Hepatocyte (in vitro differentiated cells): ENCODE measurements around the gene NUP62. TPM values are rescaled to one million over a fixed set of nuclear protein-coding genes. Genes with fewer than 3 reads are reported as not detected.

Experiments used
- DNase-seq: peaks from one replicate; pipeline ENCODE4 v3.0.0-alpha.2; 2016; ENCODE audit warnings: low spot score
- H2AFZ ChIP-seq: fragments of 200-600 bp; sonication (generic); 2 replicates; pipeline ENCODE4 v1.6.0; 2016; ENCODE audit warnings: antibody characterized with exemption, mild to moderate bottlenecking
- H3K27ac ChIP-seq: fragments of 200-600 bp; sonication (generic); 2 replicates; pipeline ENCODE4 v1.5.1; 2016; ENCODE audit warnings: mild to moderate bottlenecking
- H3K27me3 ChIP-seq: fragments of 200-600 bp; sonication (generic); 2 replicates; pipeline ENCODE4 v1.6.1; 2016
- H3K36me3 ChIP-seq: fragments of 200-600 bp; sonication (generic); replicated peaks from 2 replicates; pipeline ENCODE4 v1.5.1; 2016; ENCODE audit warnings: low read depth; ENCODE audit not compliant: insufficient read depth
- H3K4me1 ChIP-seq: fragments of 200-600 bp; sonication (generic); 2 replicates; pipeline ENCODE4 v1.5.1; 2016; ENCODE audit warnings: mild to moderate bottlenecking, moderate library complexity; ENCODE audit not compliant: insufficient read depth
- H3K4me2 ChIP-seq: fragments of 200-600 bp; sonication (generic); 2 replicates; pipeline ENCODE4 v1.6.0; 2016
- H3K4me3 ChIP-seq: fragments of 200-600 bp; sonication (generic); 2 replicates; pipeline ENCODE4 v1.5.1; 2016; ENCODE audit warnings: mild to moderate bottlenecking
- H3K79me2 ChIP-seq: fragments of 200-600 bp; sonication (generic); 2 replicates; pipeline ENCODE4 v1.6.0; 2017; ENCODE audit warnings: mild to moderate bottlenecking
- H3K9me2 ChIP-seq: fragments of 200-600 bp; sonication (generic); replicated peaks from 2 replicates; pipeline ENCODE4 v1.6.0; 2017; ENCODE audit warnings: mild to moderate bottlenecking; ENCODE audit not compliant: insufficient read depth
- H3K9me3 ChIP-seq: fragments of 200-600 bp; sonication (generic); 2 replicates; pipeline ENCODE4 v1.5.1; 2016; ENCODE audit warnings: low read depth, mild to moderate bottlenecking
- H4K20me1 ChIP-seq: fragments of 200-600 bp; sonication (generic); 2 replicates; pipeline ENCODE4 v1.6.0; 2016; ENCODE audit warnings: mild to moderate bottlenecking; ENCODE audit not compliant: insufficient read depth, poor library complexity, severe bottlenecking
- CTCF ChIP-seq: fragments of 200-600 bp; sonication (generic); IDR thresholded peaks from 2 replicates; pipeline ENCODE4 v1.5.1; 2016; ENCODE audit warnings: antibody characterized with exemption, mild to moderate bottlenecking; ENCODE audit not compliant: poor library complexity
- EZH2 ChIP-seq: fragments of 200-600 bp; sonication (generic); IDR thresholded peaks from 2 replicates; pipeline ENCODE4 v1.6.1; 2016; ENCODE audit warnings: antibody characterized with exemption, mild to moderate bottlenecking, borderline replicate concordance
- EZH2phosphoT487 ChIP-seq: fragments of 200-600 bp; sonication (generic); IDR thresholded peaks from one replicate; pipeline ENCODE4 v1.6.1; 2018; ENCODE audit warnings: antibody characterized with exemption, mild to moderate bottlenecking, low read depth, moderate library complexity; ENCODE audit not compliant: unreplicated experiment, severe bottlenecking
- WGBS: methylation state at CpG from one replicate; pipeline ENCODE4 v1.1.6; 2016; ENCODE audit warnings: low lambda C conversion rate; ENCODE audit errors: missing lambda C conversion rate; 5-methylcytosine and 5-hydroxymethylcytosine counted together
- polyA plus RNA-seq: library from polyadenylated mRNA; unstranded; fragments of >200 nt; fragmentation: Nextera tagmentation; extraction: Ambion mirVana; gene quantifications from 2 replicates; pipeline ENCODE4 v1.2.1, GENCODE V29; 2016
- total RNA-seq: library from RNA; depleted of rRNA; stranded (reverse); fragments of >200 nt; gene quantifications from 2 replicates; pipeline ENCODE4 v1.2.3, GENCODE V29; 2014

Gene NUP62
- total and polyA plus RNA-seq, 2 experiments from 2014 or later: 33.5 to 33.8 TPM

- Histone ChIP-seq H3K4me1 (peaks cover 26% of the 10 kb centered on the region), H3K27ac (peak overlapping the region; percentile 93), H4K20me1 (peaks cover 3% of the 10 kb centered on the region), H3K4me3 (no peak overlapping the region), H3K79me2 (peaks cover 36% of the 10 kb centered on the region), H3K27me3 (no peaks in the 10 kb centered on the region), H3K9me2 (no peaks in the 10 kb centered on the region), H3K9me3 (no peaks in the 10 kb centered on the region), H2AFZ (no peak overlapping the region), H3K36me3 (no peaks in the 10 kb centered on the region), H3K4me2 (peak overlapping the region; percentile 75)
- no peak for DNase-seq
- TF ChIP-seq EZH2: no peak
- 9% methylated on average over 10 of the region's 15 CpGs for WGBS
Measured at GRCh38 chr19:49869009-49869483, 60.3 kb downstream of the NUP62 start.

GRCh38 chr19:49866933-49867782, 62.1 kb downstream of the NUP62 start, which contains the start of gene PNKP:
Gene PNKP (minus strand): TSS chr19:49867576. CDS start chr19:49867204, 372 bp downstream.
- H3K4me2 ChIP-seq: peak within 1 kb of the TSS; percentile 75
- TF ChIP-seq EZH2 (no peak), EZH2phosphoT487 (no peak), CTCF (no peak)
- whole genome bisulfite sequencing: under 1% methylated on average over 57 of the region's 65 CpGs
- H2AFZ ChIP-seq: peak within 1 kb of the TSS; percentile 82
- no peaks in the 10 kb centered on the region for H3K36me3 ChIP-seq
- peak within 1 kb of the TSS; percentile 97 for H3K4me3 ChIP-seq
- H3K9me2 ChIP-seq: no peaks in the 10 kb centered on the region
- DNase-seq: peak; percentile 95
- H4K20me1 ChIP-seq: peaks cover 3% of the 10 kb centered on the region
- no peaks in the 10 kb centered on the region for H3K27me3 ChIP-seq
- H3K4me1 ChIP-seq: peaks cover 26% of the 10 kb centered on the region
- H3K9me3 ChIP-seq: no peaks in the 10 kb centered on the region
- H3K79me2 ChIP-seq: peaks cover 37% of the 10 kb centered on the region
- H3K27ac ChIP-seq: peak within 1 kb of the TSS; percentile 93

GRCh38 chr19:49864890-49865289, 64.4 kb downstream of the NUP62 start:
- 98% methylated on average over 13 of the region's 13 CpGs for WGBS
- H3K27ac ChIP-seq: no peak overlapping the region
- H3K4me1 ChIP-seq: peaks cover 25% of the 10 kb centered on the region
- H4K20me1 ChIP-seq: peaks cover 10% of the 10 kb centered on the region
- no peak overlapping the region for H3K4me3 ChIP-seq
- no peaks in the 10 kb centered on the region for H3K9me3 ChIP-seq
- no peaks in the 10 kb centered on the region for H3K9me2 ChIP-seq
- no peak overlapping the region for H2AFZ ChIP-seq
- no peaks in the 10 kb centered on the region for H3K27me3 ChIP-seq
- DNase-seq: no peak
- H3K4me2 ChIP-seq: peak overlapping the region; percentile 75
- no peaks in the 10 kb centered on the region for H3K36me3 ChIP-seq
- no peak for TF ChIP-seq EZH2
- no peak for TF ChIP-seq CTCF
- TF ChIP-seq EZH2phosphoT487: no peak
- H3K79me2 ChIP-seq: peaks cover 28% of the 10 kb centered on the region

- no peak for DNase-seq
- no peaks in the 10 kb centered on the region for H3K36me3 ChIP-seq
- H3K4me2 ChIP-seq: no peak overlapping the region
- H3K4me3 ChIP-seq: no peak overlapping the region
- over 99% methylated on average over 16 of the region's 17 CpGs for WGBS
- H3K4me1 ChIP-seq: peaks cover 24% of the 10 kb centered on the region
- no peak overlapping the region for H3K27ac ChIP-seq
- peaks cover 28% of the 10 kb centered on the region for H3K79me2 ChIP-seq
- peaks cover 10% of the 10 kb centered on the region for H4K20me1 ChIP-seq
- H2AFZ ChIP-seq: no peak overlapping the region
- TF ChIP-seq EZH2: no peak
- no peak for TF ChIP-seq EZH2phosphoT487
- no peak for TF ChIP-seq CTCF
- H3K9me2 ChIP-seq: no peaks in the 10 kb centered on the region
- H3K27me3 ChIP-seq: no peaks in the 10 kb centered on the region
- no peaks in the 10 kb centered on the region for H3K9me3 ChIP-seq
Measured at GRCh38 chr19:49863935-49864320, 65.4 kb downstream of the NUP62 start.
